ENCODE measurements around the gene DMRT3. TPM values are rescaled to one million over a fixed set of nuclear protein-coding genes. Genes with fewer than 3 reads are reported as not detected.

Gene DMRT3
- polyA plus RNA-seq, 1 donor: 0.38 TPM

DNA sequence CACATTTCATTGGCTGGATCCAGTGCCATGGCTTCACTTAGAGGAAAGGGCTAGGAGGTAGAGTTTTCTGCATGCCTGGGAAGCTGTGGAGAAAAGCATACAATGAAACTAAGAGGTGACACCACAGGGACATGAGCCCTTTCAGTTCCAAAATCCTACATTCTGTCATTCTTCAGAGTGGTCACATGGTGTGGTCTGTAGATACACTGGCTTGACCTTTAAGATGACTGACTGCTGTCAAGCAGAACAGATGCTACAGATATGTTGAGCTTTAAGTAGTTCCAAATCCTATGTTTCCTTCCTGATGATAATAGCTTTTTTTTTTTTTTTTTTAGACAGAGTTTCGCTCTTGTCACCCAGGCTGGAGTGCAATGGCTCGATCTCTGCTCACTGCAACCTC is 26.2 kb downstream of the DMRT3 start:
- DNase-seq (ENCODE audit: low read depth): no peak

- DNase-seq (ENCODE audit: low read depth): no peak
Measured at GRCh38 chr9:1005043-1005667, 28.7 kb downstream of the DMRT3 start.

DNA sequence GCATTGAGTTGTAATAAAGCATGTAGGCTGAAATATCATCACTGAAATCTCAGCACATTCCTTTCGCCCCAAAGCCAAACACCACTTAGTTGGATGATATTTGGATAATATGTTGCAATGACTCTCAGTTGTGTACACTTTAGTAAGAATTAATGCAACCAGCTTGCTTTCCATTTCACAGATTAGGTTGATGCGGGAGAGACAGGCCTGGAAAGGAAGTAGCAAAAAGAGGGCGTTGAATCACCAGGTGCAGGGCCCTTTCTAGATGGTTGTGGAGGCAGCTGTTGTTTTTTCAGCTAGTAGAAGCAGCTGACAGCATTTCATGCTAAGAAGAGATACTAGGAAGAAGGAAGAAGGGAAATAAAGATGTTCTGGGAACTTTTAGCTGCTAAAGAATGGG is 30.9 kb downstream of the DMRT3 start:
- DNase-seq (ENCODE audit: low read depth): no peak

DNA sequence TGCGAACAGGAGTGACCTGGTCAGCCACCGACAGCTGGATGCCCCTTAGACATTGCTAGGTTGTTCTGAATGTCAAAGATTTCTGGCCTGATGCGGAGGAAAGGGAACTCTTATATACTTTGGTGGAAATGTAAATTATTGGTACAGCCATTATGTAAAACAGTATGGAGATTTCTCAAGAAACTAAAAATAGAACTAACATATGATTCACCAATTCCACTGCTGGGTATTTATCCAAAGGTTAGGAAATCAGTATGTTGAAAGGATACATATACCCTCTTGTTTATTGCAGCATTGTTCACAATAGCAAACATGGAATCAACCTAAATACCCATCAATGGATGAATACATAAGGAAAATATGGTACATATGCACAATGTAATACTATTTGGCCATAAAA is 31.8 kb downstream of the DMRT3 start:
- DNase-seq (ENCODE audit: low read depth): no peak

- peak; percentile 58 for DNase-seq (ENCODE audit: low read depth)
Measured at GRCh38 chr9:1009101-1009707, 32.7 kb downstream of the DMRT3 start.

DNA sequence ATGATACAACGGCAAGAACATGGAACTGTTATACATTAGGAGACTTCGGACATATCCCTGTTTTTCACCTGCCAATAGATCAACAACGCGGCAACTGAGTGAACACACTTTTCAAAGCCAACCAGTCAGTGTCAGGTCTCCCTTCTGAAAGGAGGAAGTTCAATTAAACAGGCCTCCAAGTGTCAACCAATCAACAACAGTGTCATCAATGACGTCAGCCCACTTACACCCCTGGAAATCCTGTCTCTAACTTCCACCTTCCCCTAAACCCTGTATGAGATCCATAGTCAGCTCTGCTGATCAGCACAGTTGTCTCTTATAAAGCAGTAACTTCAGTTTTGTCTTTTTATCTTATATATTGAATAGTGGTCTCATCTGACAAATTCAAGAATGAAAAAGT is 36.6 kb downstream of the DMRT3 start:
- no peak for DNase-seq (ENCODE audit: low read depth)

- no peak for DNase-seq (ENCODE audit: low read depth)
Measured at GRCh38 chr9:1014225-1014624, 37.8 kb downstream of the DMRT3 start.

- DNase-seq (ENCODE audit: low read depth): no peak
Measured at GRCh38 chr9:1014640-1015039, 38.2 kb downstream of the DMRT3 start.

- no peak for DNase-seq (ENCODE audit: low read depth)
Measured at GRCh38 chr9:1018121-1018520, 41.7 kb downstream of the DMRT3 start.

GRCh38 chr9:1024112-1024511 is 47.7 kb downstream of the DMRT3 start:
- DNase-seq (ENCODE audit: low read depth): no peak

DNA sequence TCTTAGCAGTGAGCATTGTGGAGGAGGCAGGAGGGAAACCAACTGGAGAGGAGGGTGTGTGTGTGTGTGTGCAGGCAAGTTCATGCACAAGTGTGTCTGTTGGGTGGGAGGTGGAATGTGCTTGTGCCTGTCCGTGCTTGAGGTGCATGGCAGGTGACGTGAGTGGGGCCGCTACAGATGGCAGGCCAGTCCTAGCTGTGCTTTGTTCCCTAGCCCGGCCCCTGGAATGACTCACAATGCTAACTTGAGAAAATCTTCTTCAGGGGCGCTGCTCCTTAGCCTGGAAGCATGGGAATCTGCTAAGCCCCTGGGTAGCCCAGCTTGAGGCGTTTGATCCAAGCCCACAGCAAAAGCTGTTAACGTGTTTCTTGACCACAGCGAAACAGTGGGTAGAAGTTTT is 48.7 kb downstream of the DMRT3 start:
- no peak for DNase-seq (ENCODE audit: low read depth)

- no peak for DNase-seq (ENCODE audit: low read depth)
Measured at GRCh38 chr9:1026219-1026618, 49.8 kb downstream of the DMRT3 start.

- no peak for DNase-seq (ENCODE audit: low read depth)
Measured at GRCh38 chr9:1028501-1029190, 52.2 kb downstream of the DMRT3 start.

DNA sequence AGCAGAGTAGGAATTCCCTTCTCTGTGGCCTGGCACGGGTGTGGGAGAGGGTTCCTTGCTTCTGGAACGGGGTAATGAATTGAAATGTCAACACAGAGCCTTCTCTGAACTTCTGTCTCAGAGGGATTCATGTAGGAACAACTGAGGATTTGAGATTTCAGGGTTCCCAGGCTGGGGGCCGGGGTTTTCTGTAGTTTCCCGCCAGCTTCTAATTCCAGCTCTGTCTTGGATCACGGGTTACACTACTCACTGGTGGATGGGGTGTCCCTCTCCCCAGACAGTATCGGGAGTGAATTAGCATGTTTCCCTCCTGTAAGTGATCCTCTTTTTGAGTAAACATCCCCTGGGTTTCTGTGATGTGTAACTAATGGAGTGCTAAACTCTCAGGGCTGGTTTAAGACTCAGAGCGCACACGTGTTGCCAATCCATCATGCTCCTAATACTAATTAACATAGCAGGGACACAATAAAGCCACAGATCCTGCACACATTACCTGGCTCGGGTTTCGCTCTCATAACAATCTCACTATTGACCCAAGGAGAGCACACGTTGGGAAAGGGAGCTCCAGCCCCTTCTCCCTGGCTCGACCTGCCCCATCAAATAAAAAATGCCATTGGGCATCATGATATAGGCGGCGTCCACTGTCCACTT is 55.6 kb downstream of the DMRT3 start:
- no peak for DNase-seq (ENCODE audit: low read depth)

DNA sequence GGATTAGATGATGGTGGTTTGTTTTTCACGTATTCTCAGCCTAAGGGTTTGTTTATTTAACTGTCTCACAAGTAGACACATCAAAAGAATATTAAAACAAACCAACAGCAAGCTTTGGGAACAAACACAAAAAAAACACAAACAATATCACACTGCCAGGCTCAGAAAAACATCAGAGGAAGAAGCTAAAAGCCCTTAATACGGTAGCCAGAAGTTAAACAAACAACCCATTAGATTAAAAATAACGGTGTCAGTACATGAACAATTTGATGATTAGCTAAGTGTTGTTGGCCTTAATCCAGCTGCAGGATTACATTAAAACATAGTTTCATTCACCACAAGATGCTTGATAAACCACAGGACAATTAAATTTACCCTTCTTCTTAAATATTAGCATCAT is 57.8 kb downstream of the DMRT3 start:
- no peak for DNase-seq (ENCODE audit: low read depth)

DNA sequence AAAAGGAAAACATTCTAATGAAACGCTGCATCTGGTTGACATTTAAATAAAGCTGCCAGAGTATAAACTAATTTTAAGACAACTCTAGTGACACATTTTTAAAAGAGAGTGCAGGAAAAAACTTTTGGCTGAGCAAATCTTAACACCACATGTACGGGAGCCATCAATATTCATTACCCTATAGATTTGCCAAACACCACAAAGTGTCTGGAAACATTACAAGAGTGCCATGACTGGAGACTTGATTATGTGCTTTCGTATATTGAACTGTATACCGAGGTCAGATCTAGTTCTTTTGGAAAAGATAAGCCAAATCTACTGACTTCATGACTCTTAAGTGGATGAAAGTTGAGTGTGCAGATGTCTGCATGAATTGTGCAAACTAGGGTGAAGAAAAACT is 63.1 kb downstream of the DMRT3 start:
- DNase-seq (ENCODE audit: low read depth): no peak

Other genes starting within 250 kb of the DMRT3 start
- not detected for gene DMRT1, start 135.0 kb upstream of the DMRT3 start, polyA plus RNA-seq (ENCODE audit: insufficient read length)
- 33.7 TPM for gene DMRT2, start 73.7 kb downstream of the DMRT3 start, polyA plus RNA-seq (ENCODE audit: insufficient read length)

All from forelimb muscle (tissue), 1 donor.